ENCODE data around the gene MSX2. TPM values are rescaled to one million over a fixed set of nuclear protein-coding genes. Genes with fewer than 3 reads are reported as not detected.

The MSX2 gene
- total and polyA plus RNA-seq, 2 experiments from 2014 or later: 0.17 to 0.47 TPM

GRCh38 chr5:174760721-174761120, 36.3 kb downstream of the MSX2 start:
- H3K27ac Mint-ChIP-seq: no peak overlapping the region
- ATAC-seq (no peak), DNase-seq (ENCODE audit: low spot score) (no peak)
- H3K4me3 ChIP-seq: no peak overlapping the region
- H3K4me1 Mint-ChIP-seq: no peaks in the 10 kb centered on the region
- no peaks in the 10 kb centered on the region for H3F3A ChIP-seq (replicated peaks; ENCODE audit: low read depth)
- H3K4me3 Mint-ChIP-seq: no peak overlapping the region
- H3K4me2 ChIP-seq: no peak overlapping the region
- H3K27me3 ChIP-seq (ENCODE audit: insufficient read depth): no peaks in the 10 kb centered on the region
- no peaks in the 10 kb centered on the region for H4K20me1 ChIP-seq (replicated peaks; ENCODE audit: insufficient read depth)
- no peaks in the 10 kb centered on the region for H3K79me2 ChIP-seq (replicated peaks; ENCODE audit: insufficient read depth)
- no peaks in the 10 kb centered on the region for H3K27me3 Mint-ChIP-seq (ENCODE audit: insufficient read depth, low read depth, poor library complexity)
- H3K4me1 ChIP-seq (ENCODE audit: insufficient read depth): no peaks in the 10 kb centered on the region
- no peaks in the 10 kb centered on the region for H3K36me3 Mint-ChIP-seq (ENCODE audit: low read depth)
- TF ChIP-seq REST (IDR thresholded peaks at IDR 0.05; ENCODE audit: unreplicated experiment) (no peak), ZNF114 (CRISPR knock-in tag; IDR thresholded peaks at IDR 0.05) (no peak), ZNF462 (CRISPR knock-in tag; IDR thresholded peaks at IDR 0.05) (no peak), ZNF331 (CRISPR knock-in tag; IDR thresholded peaks at IDR 0.05; ENCODE audit: low read depth) (no peak), EZH2 (IDR thresholded peaks at IDR 0.05; ENCODE audit: low read depth, unreplicated experiment) (no peak), ETS1 (IDR thresholded peaks at IDR 0.05) (no peak), POLR2AphosphoS5 (IDR thresholded peaks at IDR 0.05; ENCODE audit: low read depth) (no peak), NANOG (IDR thresholded peaks at IDR 0.05; ENCODE audit: borderline replicate concordance) (no peak), CREB1 (CRISPR knock-in tag; IDR thresholded peaks at IDR 0.05; ENCODE audit: low read depth) (no peak), STAT1 (IDR thresholded peaks at IDR 0.05; ENCODE audit: unreplicated experiment) (no peak), CTCF (conservative IDR thresholded peaks at IDR 0.05; ENCODE audit: low read depth in 2 of 2) (no peak), EZH2phosphoT487 (IDR thresholded peaks at IDR 0.05; ENCODE audit: unreplicated experiment) (no peak), JUNB (IDR thresholded peaks at IDR 0.05; ENCODE audit: unreplicated experiment) (no peak)
- H3K36me3 ChIP-seq (ENCODE audit: insufficient read depth): no peaks in the 10 kb centered on the region
- H2AFZ ChIP-seq: no peak overlapping the region
- H3K9me3 Mint-ChIP-seq: no peaks in the 10 kb centered on the region
- H3K27ac ChIP-seq (ENCODE audit: low read depth): no peak overlapping the region
- no peaks in the 10 kb centered on the region for H3K9me2 ChIP-seq (ENCODE audit: insufficient read depth)
